NCI-H2107 treated with DMSO at 0.1 percent for 48 hours (cell line): ENCODE results near the gene ARHGAP19.

Experiments
- DNase-seq: peaks from one replicate; lab custom pipeline; 2025; ENCODE audit not compliant: unreplicated experiment; lab: John Stamatoyannopoulos, UW

Gene ARHGAP19

GRCh38 chr10:97292097-97292861 lies at the start of gene ARHGAP19:
Gene ARHGAP19, minus strand, starts transcription at chr10:97292637. Its CDS starts 10 bp downstream, at chr10:97292627.
- DNase-seq: peak; percentile 91

GRCh38 chr10:97341416-97341815 lies 49.0 kb upstream of the ARHGAP19 start:
- DNase-seq: no peak

- no peak for DNase-seq
Observed at GRCh38 chr10:97338041-97338440, 45.6 kb upstream of the ARHGAP19 start.

- no peak for DNase-seq
Observed at GRCh38 chr10:97336942-97337831, 44.8 kb upstream of the ARHGAP19 start.

- no peak for DNase-seq
Observed at GRCh38 chr10:97336446-97336845, 44.0 kb upstream of the ARHGAP19 start.

GRCh38 chr10:97336006-97336405 lies 43.6 kb upstream of the ARHGAP19 start:
- no peak for DNase-seq

- no peak for DNase-seq
Observed at GRCh38 chr10:97335188-97335619, 42.8 kb upstream of the ARHGAP19 start.

- DNase-seq: peak; percentile 48
Observed at GRCh38 chr10:97334370-97335175, 42.1 kb upstream of the ARHGAP19 start, which contains the start of gene FRAT2. Gene FRAT2, minus strand, starts transcription at chr10:97334729. Its CDS starts 157 bp downstream, at chr10:97334572.

GRCh38 chr10:97333601-97334369 lies 41.3 kb upstream of the ARHGAP19 start:
- no peak for DNase-seq

- peak; percentile 2 for DNase-seq
Observed at GRCh38 chr10:97333351-97333600, 40.8 kb upstream of the ARHGAP19 start.

GRCh38 chr10:97332591-97333350 lies 40.3 kb upstream of the ARHGAP19 start:
- DNase-seq: peak; percentile 59

- no peak for DNase-seq
Observed at GRCh38 chr10:97331153-97331703, 38.8 kb upstream of the ARHGAP19 start.

- no peak for DNase-seq
Observed at GRCh38 chr10:97329766-97330165, 37.3 kb upstream of the ARHGAP19 start.

- no peak for DNase-seq
Observed at GRCh38 chr10:97328646-97329453, 36.4 kb upstream of the ARHGAP19 start.

- DNase-seq: no peak
Observed at GRCh38 chr10:97327348-97328294, 35.2 kb upstream of the ARHGAP19 start.

GRCh38 chr10:97325754-97326153 lies 33.3 kb upstream of the ARHGAP19 start:
- DNase-seq: no peak

GRCh38 chr10:97323501-97323900 lies 31.1 kb upstream of the ARHGAP19 start:
- no peak for DNase-seq

GRCh38 chr10:97321804-97322190 lies 29.4 kb upstream of the ARHGAP19 start:
- DNase-seq: peak; percentile 58
